Measurements from ENCODE around the gene PLCXD3.

DNA sequence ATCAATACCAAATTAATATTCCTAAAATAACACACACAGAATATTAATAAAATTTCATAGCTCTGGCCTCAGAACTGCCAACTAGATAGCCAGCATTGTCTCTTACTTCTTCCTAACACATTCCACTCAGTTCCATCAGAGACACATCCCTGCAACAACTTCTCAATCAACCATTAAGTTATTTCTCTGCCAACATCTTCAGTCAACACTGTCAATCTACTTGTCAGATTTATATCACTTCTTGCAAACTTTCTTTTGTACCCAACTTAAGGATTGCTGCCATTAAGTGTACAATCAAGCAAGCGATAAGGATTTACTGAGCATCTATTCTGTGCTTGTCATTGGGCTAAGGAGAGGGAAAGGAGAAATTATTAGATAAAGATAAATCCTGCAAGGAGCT, 50.8 kb downstream of the PLCXD3 start:
- TF ChIP-seq POLR2A (IDR thresholded peaks at IDR 0.05) = no peak
- no peak for TF ChIP-seq CTCF (IDR thresholded peaks at IDR 0.05)
- TF ChIP-seq POLR2AphosphoS5 (IDR thresholded peaks at IDR 0.05; ENCODE audit: insufficient read depth in 1 of 2, low read depth in 1 of 2) = no peak
